ENCODE data around the gene ECI1.

DNA sequence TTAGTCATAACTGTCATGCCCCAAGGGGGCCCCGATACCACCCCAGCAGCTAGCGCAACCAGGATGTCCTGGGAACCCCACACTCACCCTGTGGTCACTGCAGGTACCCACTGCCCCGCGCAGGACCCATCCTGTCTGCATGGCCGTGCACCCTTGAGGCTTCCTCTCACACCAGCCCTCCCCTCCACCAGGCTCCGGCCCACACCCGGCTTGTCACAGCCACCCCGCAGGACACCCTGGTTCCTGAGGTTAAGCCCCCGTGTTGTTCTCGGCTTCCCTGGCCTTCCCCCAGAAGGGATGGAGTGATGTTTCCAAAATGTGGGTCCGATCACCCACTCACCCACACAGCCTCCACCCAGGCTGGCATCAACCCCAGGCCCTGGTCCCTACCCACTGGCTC is 7.6 kb downstream of the ECI1 start:
- TF ChIP-seq, protein P1, sequence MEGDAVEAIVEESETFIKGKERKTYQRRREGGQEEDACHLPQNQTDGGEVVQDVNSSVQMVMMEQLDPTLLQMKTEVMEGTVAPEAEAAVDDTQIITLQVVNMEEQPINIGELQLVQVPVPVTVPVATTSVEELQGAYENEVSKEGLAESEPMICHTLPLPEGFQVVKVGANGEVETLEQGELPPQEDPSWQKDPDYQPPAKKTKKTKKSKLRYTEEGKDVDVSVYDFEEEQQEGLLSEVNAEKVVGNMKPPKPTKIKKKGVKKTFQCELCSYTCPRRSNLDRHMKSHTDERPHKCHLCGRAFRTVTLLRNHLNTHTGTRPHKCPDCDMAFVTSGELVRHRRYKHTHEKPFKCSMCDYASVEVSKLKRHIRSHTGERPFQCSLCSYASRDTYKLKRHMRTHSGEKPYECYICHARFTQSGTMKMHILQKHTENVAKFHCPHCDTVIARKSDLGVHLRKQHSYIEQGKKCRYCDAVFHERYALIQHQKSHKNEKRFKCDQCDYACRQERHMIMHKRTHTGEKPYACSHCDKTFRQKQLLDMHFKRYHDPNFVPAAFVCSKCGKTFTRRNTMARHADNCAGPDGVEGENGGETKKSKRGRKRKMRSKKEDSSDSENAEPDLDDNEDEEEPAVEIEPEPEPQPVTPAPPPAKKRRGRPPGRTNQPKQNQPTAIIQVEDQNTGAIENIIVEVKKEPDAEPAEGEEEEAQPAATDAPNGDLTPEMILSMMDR (IDR thresholded peaks at IDR 0.05 in 2 of 3, conservative IDR thresholded peaks at IDR 0.05 in 1 of 3; ENCODE audit: borderline replicate concordance in 1 of 3, insufficient read depth in 1 of 3, low read depth in 2 of 3, low read length in 2 of 3) = no peak
- TF ChIP-seq EZH2 (IDR thresholded peaks at IDR 0.05) (no peak), EZH2phosphoT487 (IDR thresholded peaks at IDR 0.05; ENCODE audit: borderline replicate concordance) (no peak), POLR2A (IDR thresholded peaks at IDR 0.05; ENCODE audit: borderline replicate concordance, extremely low read depth, insufficient read depth, insufficient read length) (no peak)
- TF ChIP-seq, protein P2, sequence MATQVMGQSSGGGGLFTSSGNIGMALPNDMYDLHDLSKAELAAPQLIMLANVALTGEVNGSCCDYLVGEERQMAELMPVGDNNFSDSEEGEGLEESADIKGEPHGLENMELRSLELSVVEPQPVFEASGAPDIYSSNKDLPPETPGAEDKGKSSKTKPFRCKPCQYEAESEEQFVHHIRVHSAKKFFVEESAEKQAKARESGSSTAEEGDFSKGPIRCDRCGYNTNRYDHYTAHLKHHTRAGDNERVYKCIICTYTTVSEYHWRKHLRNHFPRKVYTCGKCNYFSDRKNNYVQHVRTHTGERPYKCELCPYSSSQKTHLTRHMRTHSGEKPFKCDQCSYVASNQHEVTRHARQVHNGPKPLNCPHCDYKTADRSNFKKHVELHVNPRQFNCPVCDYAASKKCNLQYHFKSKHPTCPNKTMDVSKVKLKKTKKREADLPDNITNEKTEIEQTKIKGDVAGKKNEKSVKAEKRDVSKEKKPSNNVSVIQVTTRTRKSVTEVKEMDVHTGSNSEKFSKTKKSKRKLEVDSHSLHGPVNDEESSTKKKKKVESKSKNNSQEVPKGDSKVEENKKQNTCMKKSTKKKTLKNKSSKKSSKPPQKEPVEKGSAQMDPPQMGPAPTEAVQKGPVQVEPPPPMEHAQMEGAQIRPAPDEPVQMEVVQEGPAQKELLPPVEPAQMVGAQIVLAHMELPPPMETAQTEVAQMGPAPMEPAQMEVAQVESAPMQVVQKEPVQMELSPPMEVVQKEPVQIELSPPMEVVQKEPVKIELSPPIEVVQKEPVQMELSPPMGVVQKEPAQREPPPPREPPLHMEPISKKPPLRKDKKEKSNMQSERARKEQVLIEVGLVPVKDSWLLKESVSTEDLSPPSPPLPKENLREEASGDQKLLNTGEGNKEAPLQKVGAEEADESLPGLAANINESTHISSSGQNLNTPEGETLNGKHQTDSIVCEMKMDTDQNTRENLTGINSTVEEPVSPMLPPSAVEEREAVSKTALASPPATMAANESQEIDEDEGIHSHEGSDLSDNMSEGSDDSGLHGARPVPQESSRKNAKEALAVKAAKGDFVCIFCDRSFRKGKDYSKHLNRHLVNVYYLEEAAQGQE (IDR thresholded peaks at IDR 0.05; ENCODE audit: low read depth) = no peak

Data from HCT116 (cell line).